ENCODE data around the gene POLR2J.
A peak's percentile ranks its signal among the peaks of the same experiment; 100 is the strongest.

The POLR2J gene

DNA sequence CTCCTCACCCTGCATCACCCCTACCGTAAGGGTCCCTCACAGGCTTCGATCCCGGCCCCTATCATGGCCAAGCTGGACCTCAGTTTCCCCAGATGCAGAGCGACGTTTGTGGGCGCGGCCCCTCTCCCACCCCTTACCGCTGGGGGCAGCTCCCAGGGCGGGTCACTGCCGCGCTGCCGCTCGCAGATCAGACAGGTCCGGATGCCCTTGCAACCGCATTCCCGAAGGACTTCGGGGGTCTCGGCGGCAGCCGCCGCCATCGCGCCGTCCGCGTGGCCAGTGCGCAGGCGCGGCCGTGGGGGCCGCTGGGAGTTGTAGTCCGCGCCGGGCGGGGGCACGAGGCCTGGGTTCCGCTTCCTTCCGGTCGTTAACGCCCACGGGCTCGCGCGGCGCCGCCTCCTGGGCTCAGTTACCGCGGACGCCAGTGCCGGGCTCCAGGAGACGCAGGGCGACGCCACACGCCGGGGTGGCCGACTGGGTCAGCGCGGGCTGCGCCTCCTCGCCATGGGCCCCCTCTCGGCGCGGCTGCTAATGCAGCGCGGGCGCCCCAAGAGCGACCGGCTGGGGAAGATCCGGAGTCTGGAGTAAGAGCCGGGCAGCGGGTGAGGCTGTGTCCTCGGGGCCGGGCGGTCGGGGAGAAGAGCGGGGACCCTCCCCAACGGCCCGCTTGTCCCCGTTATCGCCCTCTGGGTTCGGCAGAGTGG lies 14.0 kb downstream of the POLR2J start, which contains the start of the genes ALKBH4 and LRWD1:
Gene ALKBH4, minus strand, starts transcription at position 287 of the 704 bp plus-strand sequence. Its CDS starts 27 bp downstream, at position 260.
Gene LRWD1, plus strand, starts transcription at position 408 of the 704 bp plus-strand sequence. Its CDS starts 97 bp downstream, at position 505.
- peak within 1 kb of the TSS; percentile 86 for H3K4me3 ChIP-seq (ENCODE audit: severe bottlenecking)
- ATAC-seq (ENCODE audit: low read depth) (peak; percentile 86), DNase-seq (ENCODE audit: low spot score) (peak; percentile 90)
- no peaks in the 10 kb centered on the region for H3K9me3 ChIP-seq (ENCODE audit: severe bottlenecking)
- H3K27ac ChIP-seq (ENCODE audit: poor library complexity, severe bottlenecking) = peak within 1 kb of the TSS; percentile 30
- peaks cover 7% of the 10 kb centered on the region for H3K36me3 ChIP-seq (ENCODE audit: low read depth)
- H3K27me3 ChIP-seq (ENCODE audit: insufficient read depth, poor library complexity, severe bottlenecking) = no peaks in the 10 kb centered on the region
- TF ChIP-seq, protein P1, sequence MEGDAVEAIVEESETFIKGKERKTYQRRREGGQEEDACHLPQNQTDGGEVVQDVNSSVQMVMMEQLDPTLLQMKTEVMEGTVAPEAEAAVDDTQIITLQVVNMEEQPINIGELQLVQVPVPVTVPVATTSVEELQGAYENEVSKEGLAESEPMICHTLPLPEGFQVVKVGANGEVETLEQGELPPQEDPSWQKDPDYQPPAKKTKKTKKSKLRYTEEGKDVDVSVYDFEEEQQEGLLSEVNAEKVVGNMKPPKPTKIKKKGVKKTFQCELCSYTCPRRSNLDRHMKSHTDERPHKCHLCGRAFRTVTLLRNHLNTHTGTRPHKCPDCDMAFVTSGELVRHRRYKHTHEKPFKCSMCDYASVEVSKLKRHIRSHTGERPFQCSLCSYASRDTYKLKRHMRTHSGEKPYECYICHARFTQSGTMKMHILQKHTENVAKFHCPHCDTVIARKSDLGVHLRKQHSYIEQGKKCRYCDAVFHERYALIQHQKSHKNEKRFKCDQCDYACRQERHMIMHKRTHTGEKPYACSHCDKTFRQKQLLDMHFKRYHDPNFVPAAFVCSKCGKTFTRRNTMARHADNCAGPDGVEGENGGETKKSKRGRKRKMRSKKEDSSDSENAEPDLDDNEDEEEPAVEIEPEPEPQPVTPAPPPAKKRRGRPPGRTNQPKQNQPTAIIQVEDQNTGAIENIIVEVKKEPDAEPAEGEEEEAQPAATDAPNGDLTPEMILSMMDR (IDR thresholded peaks at IDR 0.05; ENCODE audit: poor library complexity, severe bottlenecking) = peak; percentile 20
- H3K4me1 ChIP-seq (ENCODE audit: insufficient read depth, poor library complexity, severe bottlenecking) = no peaks in the 10 kb centered on the region

DNA sequence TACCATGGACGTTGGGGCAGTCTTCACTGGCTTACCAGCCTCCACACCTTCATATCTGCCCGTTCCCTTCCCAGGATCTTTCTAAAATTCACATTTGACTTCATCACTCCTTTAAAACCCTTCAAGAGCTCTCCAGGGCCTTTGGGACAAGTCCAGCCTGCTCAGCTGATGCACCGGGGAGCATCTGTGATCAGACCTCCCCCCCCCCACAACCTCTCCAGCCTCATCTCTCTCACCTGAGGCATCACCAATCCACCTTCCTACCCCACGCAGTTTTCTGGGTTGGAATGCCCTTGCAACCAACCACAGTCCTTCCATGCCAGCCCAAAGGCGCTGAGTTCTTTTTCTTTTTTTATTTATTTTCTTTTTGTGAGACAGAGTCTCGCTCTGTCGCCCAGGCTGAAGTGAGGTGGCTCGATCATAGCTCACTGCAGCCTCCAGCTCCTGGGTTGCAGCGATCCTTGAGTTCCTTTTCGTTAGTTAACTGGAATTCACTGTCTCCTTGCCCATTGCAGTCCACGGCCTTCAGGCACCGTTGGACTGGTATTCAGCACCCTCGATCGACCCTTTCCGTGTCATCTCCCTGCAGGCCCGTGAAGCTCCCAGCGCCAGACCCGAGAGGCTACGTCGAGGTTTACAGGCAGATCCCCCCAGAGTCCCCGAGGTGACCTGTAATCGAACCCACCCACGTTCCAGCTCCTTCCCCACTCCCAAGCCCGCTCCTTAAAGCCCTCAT lies 14.7 kb downstream of the POLR2J start:
- Histone ChIP-seq H3K9me3 (ENCODE audit: severe bottlenecking) (no peaks in the 10 kb centered on the region), H3K36me3 (ENCODE audit: low read depth) (peaks cover 5% of the 10 kb centered on the region), H3K4me3 (ENCODE audit: severe bottlenecking) (peak overlapping the region; percentile 86), H3K27ac (ENCODE audit: poor library complexity, severe bottlenecking) (peak overlapping the region; percentile 30), H3K27me3 (ENCODE audit: insufficient read depth, poor library complexity, severe bottlenecking) (no peaks in the 10 kb centered on the region), H3K4me1 (ENCODE audit: insufficient read depth, poor library complexity, severe bottlenecking) (no peaks in the 10 kb centered on the region)
- ATAC-seq (ENCODE audit: low read depth) (no peak), DNase-seq (ENCODE audit: low spot score) (no peak)
- TF ChIP-seq, protein P1 (IDR thresholded peaks at IDR 0.05; ENCODE audit: poor library complexity, severe bottlenecking) = no peak

DNA sequence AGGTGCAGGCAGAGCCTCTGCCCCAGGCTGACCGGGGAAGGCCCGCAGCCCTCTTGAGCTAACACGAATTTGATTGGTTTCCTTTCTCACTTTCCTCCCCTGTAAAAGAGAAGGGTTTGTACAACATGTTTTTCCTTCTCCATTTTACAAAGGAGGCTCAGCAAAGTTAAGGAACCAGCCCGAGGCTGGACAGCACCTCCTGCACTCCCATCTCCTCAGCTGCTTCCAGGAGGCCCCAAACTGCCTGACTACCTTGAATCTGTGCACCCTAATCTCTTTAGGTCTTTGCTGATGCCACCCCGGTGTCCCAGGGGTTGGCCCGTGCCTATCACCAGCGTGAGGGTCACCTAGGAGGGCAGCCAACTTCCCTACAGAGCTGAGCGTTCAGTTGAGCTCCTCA lies 18.3 kb downstream of the POLR2J start:
- DNase-seq (ENCODE audit: low spot score) = no peak
- H3K4me1 ChIP-seq (ENCODE audit: insufficient read depth, poor library complexity, severe bottlenecking) = no peaks in the 10 kb centered on the region
- H3K36me3 ChIP-seq (ENCODE audit: low read depth) = peaks cover 13% of the 10 kb centered on the region
- TF ChIP-seq, protein P1 (IDR thresholded peaks at IDR 0.05; ENCODE audit: poor library complexity, severe bottlenecking) = no peak
- no peak overlapping the region for H3K27ac ChIP-seq (ENCODE audit: poor library complexity, severe bottlenecking)
- no peak overlapping the region for H3K4me3 ChIP-seq (ENCODE audit: severe bottlenecking)
- ATAC-seq (ENCODE audit: low read depth) = no peak
- no peaks in the 10 kb centered on the region for H3K9me3 ChIP-seq (ENCODE audit: severe bottlenecking)
- H3K27me3 ChIP-seq (ENCODE audit: insufficient read depth, poor library complexity, severe bottlenecking) = no peaks in the 10 kb centered on the region

DNA sequence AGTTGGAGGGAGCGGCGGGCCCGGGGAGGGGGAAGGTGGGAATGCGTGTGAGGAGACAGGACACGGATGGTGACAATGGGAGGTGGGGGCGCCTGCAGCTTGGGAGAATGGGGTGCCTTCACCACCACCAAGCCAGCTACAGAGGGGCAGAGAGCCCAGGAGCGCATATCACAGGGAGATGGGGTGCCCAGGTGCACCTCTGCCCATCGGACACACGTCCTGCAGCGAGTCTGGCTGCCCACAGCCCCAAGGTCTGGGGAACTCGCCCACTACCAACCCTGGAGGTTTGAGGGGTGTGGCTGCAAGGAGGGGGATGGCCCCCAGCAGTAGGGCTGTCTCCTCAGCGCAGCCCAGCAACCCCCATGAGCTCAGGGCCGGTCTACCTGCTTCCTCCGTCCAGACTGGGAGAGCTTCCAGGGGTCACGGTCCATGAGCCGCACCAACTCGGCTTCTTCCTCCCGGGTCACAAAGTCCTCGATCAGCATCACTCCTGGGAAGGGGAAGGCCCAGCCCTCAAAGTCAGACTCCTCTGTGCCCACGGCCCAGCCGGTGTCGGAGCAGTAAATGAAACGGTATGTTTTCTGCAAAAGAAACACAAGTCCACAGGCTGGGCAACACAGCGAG lies 19.4 kb downstream of the POLR2J start:
- Histone ChIP-seq H3K4me3 (ENCODE audit: severe bottlenecking) (no peak overlapping the region), H3K9me3 (ENCODE audit: severe bottlenecking) (no peaks in the 10 kb centered on the region), H3K36me3 (ENCODE audit: low read depth) (peaks cover 13% of the 10 kb centered on the region), H3K4me1 (ENCODE audit: insufficient read depth, poor library complexity, severe bottlenecking) (no peaks in the 10 kb centered on the region), H3K27ac (ENCODE audit: poor library complexity, severe bottlenecking) (no peak overlapping the region), H3K27me3 (ENCODE audit: insufficient read depth, poor library complexity, severe bottlenecking) (no peaks in the 10 kb centered on the region)
- DNase-seq (ENCODE audit: low spot score) (no peak), ATAC-seq (ENCODE audit: low read depth) (no peak)
- TF ChIP-seq, protein P1 (IDR thresholded peaks at IDR 0.05; ENCODE audit: poor library complexity, severe bottlenecking) = no peak

Data from RWPE2 (cell line).